Heart left ventricle (tissue), 13 donors: ENCODE data around the gene TTR.

Source experiments
- CTCF ChIP-seq, 12 donors: fragments of 200-600 bp; sonication (generic) in 4 of 12; IDR thresholded peaks; one replicate each; pipeline versions ENCODE4 v1.5.0 to v1.8.0; 2018 to 2022; ENCODE audit warnings: antibody characterized with exemption in 12 of 12, mild to moderate bottlenecking in 5 of 12
- POLR2A ChIP-seq, 2 donors: fragments of 450-650 bp; IDR thresholded peaks; one replicate each; pipeline ENCODE4 v1.6.1; 2017; ENCODE audit warnings: antibody characterized with exemption in 2 of 2, mild to moderate bottlenecking in 2 of 2, moderate library complexity in 2 of 2
- donor health status: ischemic (EF 13 %, LVEDD 7.1; RV severe dilation, severe dysfunction).
- donor health status: DM: no; HTN: yes; CAD: no.
- donor health status: DM: no; HTN: no; CAD: no.
- donor health status: ischemic (EF 25% LVEDD 6.9; RV normal size, moderate dysfunction).
- donor health status: ischemic (EF 25% LVEDD 5.7; RV mildly dilated, moderate dysfunction).
- donor health status: ischemic (EF 35%, LVEDD 5.7; RV mildly dilated, moderate dysfunction).
- donor health status: nonischemic (EF 11% LVEDD 7.7; RV severe dilation, severe dysfunction).
- donor health status: DM: yes; HTN: yes; CAD: no.
- donor health status: PGD.
- donor health status: ischemic (EF 29% LVEDD 5.4; RV normal size, mild dysfunction).
- donor health status: nonischemic (EF 23%, LVEDD 6.1; RV moderate dilation, normal function).

DNA sequence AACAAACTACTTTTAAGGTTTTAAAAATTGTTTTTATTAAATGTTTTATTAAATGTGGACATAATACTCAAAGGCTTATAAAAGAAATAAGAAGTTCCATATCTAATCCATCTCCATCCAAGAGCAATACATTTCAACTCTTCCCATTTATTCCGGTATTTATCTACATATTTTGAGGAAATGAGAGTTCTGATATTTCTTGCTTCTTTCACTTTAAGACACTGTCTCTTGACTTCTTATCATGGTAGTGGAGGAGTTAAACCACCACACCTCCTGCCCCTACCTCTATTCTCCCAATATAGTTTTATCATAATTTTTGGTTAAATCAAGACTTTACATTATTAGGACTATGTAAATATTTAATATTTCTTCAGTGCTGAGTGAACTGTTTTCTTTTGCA, 40.7 kb downstream of the TTR start:
- TF ChIP-seq CTCF (IDR thresholded peaks at IDR 0.05) (no peak), POLR2A (IDR thresholded peaks at IDR 0.05) (no peak)
